HEK293 (cell line): Measurements from ENCODE around the gene VPS13D.

Source experiments
- CTCF ChIP-seq: fragments of 450-650 bp; formaldehyde crosslinking; IDR thresholded peaks from 2 replicates; pipeline ENCODE4 v1.5.1; 2016; ENCODE audit warnings: missing biosample characterization, missing genetic modification characterization
- MZF1 ChIP-seq: fragments of 450-650 bp; formaldehyde crosslinking; IDR thresholded peaks from 2 replicates; pipeline ENCODE4 v1.5.1; 2017; ENCODE audit warnings: missing biosample characterization, missing genetic modification characterization, borderline replicate concordance
- ZBTB1 ChIP-seq: fragments of 450-650 bp; formaldehyde crosslinking; IDR thresholded peaks from 2 replicates; pipeline ENCODE4 v1.5.1; 2016; ENCODE audit warnings: missing biosample characterization, missing genetic modification characterization
- ZNF169 ChIP-seq: fragments of 450-650 bp; formaldehyde crosslinking; IDR thresholded peaks from 2 replicates; pipeline ENCODE4 v1.5.1; 2016; ENCODE audit warnings: missing biosample characterization, missing genetic modification characterization

DNA sequence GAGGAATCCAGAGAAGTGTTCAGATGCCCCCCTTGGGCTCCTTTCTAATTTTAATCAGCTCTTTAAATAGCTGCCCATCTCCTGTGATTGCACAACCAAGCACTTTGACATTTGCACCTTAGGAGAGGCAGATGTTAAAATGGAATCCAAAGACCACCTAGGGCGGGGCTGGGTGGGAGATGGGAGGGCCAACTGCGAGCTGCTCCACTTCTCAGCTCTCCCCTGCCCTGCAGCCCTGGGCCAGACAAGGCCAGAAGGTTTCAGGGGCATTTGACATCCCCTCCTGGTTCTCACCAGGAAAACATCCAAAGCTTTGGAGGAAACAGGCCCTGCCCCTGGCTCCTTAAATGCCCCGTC is 281.3 kb downstream of the VPS13D start:
- no peak for TF ChIP-seq MZF1 (tag by site-specific recombination)
- no peak for TF ChIP-seq ZNF169
- TF ChIP-seq CTCF (tag by site-specific recombination) = no peak
- TF ChIP-seq ZBTB1 = no peak
